HG03354 (cell line): Measurements from ENCODE around the gene ITCH.
"Not testable (repeated sequence)": the region's sequence is repeated elsewhere in the genome, so short reads cannot be mapped to it uniquely, and the experiment has no call there.

ENCODE experiments used
- ATAC-seq: cut with Tn5 transposase; IDR thresholded peaks from one replicate; pipeline ENCODE4 v1.9.1; 2021; ENCODE audit warnings: mild to moderate bottlenecking; ENCODE audit not compliant: unreplicated experiment, poor library complexity, severe bottlenecking

ITCH gene

DNA sequence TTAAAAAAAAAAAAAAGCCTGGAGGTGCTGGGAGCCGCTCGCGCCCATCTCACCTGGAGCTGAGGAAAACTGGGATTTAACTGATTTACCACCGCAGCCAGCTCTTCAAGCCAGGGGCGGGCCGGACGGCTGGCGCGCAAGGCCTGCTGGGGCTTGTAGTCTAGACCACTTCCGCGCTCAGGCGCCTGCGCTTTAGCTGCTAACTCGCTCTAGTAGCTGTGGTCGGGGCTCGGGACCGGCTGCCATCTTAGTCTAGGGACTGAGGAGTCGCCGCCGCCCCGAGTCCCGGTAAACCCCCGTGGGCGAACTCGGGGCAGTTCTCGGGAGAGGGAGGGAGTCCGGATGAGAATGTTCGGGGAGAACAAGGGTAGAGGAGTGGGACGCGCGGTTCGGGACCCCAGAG is at the start of gene ITCH:
TSS of gene ITCH (plus strand) at position 212 of the 403 bp plus-strand sequence. CDS start 30,539 bp downstream, outside the sequence.
- peak; percentile 97 for ATAC-seq

DNA sequence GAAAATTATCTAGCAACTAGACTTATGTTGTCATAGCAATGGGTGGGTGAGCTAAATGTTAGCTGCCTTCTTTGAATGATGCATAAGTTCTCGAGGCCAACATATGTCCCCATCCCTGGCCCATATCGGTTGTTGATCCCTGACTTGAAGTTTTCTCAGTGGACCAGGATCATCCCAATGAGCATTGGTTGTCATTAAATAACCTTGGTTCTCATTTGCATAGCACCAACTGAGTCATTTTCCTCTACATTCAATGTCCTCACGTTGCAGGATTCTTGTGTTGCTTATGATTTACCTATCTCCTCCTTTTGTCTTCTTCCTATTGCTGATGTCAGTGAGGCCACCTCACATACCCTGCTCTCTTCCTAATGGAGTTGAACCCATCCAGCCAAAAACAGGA is 47.8 kb upstream of the ITCH start:
- ATAC-seq: no peak

DNA sequence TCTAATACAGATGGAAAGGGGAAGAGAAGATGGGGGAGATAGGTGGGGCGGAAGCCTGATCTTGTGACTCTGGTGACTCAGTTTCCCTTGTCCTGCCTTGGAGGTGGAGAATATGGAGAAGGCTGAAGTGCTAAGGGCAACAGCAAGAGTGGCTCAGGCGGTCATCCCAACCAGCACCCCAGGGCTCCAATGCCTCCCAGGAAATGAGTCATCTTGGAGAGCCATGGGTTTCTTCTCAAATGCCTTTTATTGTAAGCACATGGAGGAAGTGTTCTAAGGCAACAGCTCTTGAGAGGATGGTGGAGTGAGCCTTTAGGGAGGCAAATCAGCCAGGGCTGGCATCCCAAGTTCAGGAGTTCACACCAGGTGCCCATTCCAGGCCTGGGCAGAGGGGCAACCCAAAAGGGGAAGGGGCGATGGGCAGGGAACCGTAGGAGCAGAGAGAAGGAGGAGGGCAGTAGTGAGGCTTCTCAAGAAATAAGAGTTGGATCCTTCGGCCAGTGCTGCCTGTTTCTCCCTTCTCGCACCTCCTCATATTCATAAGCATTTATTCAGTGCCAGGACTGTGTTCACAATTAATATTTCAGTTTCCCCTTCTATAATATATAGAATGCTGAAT is 46.8 kb upstream of the ITCH start:
- ATAC-seq: no peak

DNA sequence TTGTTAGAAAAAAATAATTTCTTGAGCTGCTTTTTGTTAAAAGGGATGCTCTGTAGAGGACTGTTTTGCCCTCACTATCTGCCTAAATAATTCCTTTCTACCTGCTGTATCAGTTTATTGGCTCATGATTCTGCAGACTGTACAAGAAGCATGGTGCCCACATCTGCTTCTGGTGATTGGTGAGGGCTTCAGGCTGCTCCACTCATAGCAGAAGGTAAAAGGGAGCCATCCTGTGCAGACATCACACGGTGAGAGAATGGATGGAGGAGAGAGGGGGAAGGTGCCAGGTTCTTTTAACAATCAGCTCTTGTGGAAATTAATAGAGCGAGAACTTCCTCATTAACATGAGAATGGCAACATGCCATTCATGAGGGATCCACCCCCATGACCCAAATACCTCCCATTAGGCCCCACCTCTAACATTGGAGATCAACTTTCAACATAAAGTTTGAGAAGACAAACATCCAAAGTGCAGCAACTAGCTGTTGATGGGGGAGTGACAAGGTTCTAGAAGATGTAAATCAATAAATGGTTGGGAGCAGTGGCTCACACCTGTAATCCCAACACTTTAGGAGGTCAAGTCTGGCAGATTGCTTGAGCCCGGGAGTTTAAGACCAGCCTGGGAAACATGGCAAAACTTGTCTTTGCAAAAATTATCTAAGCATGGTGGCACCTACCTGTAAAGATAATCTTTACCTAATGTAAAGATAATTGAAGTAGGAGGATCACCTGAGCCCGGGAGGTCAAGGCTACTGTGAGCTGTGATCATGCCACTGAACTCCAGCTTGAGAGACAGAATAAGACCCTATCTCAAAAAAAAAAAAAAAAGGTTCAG is 44.2 kb upstream of the ITCH start:
- no peak for ATAC-seq

DNA sequence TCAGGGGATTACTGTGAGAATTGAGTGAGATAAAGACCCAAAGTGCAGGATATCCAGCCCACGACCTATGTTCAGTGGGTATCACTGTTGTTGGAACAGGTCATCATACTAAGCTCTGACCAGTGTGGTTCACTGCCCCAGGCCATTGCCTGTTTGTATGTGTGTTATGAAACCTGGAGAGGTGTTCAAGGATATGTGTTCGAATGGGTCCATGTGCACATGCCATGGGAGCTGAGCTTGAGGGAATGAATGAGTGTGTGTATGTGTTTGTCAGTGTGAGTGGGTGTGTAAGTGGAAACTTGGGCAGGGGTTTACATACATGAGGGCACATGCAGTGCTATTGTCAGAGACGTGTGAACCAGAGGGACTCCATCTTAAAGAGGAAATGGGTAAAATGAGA is 42.2 kb upstream of the ITCH start:
- ATAC-seq: no peak

DNA sequence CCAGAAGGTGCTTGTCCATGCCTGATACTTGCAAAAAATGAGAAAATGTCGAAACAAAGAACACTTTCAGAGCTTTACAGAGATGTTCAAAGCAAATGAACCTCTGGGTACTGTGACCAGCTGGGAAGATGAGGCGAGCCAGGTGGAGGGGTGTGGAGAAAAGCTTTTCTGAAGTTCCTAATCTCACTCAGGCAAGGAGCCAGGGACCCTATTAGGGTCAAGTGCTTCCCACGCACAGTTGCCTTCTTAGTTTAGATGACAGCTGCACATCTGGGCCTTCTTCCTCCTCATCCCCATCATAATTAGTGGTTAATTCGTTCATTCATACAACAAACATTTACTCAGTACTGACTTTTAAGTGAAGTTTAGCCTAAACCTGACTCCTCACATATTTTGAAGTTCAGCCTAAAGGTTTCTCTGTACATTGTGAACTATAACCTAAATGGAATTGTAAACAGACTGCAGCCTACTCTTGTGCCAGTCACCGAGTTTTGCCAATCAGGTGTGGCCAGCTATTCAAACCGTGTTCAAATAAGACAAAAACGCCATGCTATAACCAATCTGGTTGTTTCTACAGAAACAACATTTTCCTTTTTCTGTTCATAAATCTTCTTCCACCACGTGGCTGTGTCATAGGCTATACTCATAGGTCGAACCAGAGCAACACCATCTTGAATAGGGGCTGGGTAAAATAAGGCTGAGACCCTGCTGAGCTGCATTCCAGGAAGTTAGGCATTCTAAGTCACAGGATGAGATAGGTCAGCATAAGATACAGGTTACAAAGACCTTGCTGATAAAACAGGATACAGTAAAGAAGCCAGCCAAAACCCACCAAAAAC is 40.6 kb upstream of the ITCH start:
- no peak for ATAC-seq

DNA sequence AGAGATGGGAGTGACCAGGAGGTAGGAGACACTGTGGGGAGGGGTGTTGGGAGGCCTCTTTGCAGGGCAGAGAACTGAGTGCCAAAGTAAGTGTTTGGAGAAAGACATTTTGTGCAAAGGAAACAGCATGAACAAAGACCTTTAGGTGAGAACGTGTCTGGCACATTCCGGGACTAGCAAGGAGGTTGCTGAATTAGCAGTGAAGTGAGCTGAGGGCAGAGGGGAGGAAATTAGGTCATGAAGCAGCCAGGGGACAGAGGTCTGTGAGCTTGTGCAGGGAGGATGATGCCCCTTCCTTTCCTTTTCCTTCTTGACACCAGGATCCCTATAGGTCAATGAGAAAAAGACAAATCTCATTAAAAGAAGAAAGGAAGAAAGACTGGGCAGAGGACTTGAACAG is 38.5 kb upstream of the ITCH start:
- ATAC-seq: no peak

DNA sequence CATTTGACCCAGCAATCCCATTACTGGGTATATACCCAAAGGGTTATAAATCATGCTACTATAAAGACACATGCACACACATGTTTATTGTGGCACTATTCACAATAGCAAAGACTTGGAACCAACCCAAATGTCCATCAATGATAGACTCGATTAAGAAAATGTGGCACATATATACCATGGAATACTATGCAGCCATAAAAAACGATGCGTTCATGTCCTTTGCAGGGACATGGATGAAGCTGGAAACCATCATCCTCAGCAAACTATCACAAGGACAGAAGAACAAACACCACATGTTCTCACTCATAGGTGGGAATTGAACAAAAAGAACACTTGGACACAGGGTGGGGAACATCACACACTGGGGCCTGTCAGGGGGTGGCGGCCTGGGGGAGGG is 34.9 kb upstream of the ITCH start:
- ATAC-seq: not testable (repeated sequence)

DNA sequence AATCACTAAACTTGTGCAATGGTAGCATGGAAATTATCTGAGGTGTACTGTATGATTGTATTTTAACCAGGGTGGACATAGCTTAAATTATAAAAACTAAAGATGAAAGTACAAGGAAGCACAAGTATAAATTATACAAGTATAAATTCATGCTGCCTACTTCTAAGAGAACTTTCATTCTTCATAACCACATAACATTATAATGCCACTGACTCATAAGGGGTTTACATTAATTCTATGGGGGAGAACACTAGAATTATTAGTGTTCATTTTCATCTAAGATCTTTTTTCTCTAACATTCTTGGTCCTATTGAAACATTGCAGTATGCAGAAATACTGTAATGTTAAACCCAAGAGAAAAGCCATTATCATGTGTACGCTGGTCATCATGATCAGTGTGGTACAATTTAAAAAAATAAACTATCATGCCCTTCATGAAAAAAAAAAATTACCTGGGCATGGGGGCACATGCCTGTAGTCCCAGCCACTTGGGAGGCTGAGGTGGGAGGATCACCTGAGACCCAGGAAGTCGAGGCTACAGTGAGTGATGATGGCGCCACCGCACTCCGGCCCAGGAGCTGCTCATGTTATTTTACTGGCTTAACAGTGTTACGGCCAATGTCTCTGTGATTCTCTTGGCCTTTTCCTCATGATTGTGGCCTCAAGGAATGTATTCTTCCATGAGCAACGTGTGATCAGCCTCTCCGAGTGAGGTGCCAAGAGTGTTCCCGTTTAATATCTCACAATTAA is 34.0 kb upstream of the ITCH start:
- ATAC-seq: no peak

DNA sequence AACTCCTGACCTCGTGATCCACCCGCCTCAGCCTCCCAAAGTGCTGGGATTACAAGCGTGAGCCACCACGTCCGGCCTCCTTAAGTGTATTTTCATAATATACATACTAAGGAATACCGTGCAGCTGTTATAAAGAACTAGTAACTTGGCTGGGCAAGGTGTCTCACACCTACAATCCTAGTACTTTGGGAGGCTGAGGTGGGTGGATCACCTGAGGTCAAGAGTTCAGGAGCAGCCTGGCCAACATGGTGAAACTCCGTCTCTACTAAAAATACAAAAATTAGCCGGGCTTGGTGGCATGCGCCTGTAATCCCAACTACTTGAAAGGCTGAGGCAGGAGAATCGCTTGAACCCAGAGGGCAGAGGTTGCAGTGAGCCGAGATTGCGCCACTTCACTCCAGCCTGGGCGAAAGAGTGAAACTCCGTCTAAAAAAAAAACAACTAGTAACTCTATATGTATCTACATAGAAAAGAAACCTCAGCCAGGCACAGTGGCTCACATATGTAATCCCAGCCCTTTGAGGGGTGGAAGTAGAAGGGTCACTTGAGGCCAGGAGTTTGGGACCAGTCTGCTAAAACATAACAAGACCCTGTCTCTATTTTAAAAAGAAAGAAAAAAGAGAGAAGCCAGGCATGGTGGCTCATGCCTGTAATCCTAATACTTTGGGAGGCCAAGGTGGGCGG is 32.1 kb upstream of the ITCH start:
- ATAC-seq: not testable (repeated sequence)

DNA sequence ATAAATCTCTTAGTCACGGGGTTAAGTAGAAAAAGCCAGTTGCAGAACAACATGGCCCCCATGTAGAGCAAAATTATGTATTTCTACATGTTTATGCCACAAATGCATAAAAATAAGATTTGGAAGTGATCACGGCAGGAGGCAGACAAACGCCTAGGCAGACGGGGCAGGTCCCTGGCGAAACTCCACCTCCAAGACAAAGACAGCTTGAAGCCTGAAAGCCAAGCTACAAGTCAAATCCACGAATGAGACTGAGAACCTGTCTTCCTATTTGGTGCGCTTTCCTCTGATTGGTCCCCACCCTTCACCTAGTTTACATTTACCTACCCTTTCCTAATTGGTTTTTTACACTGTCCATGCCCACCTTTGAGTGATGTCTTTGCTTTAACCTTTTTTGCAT is 31.2 kb upstream of the ITCH start:
- ATAC-seq: no peak

DNA sequence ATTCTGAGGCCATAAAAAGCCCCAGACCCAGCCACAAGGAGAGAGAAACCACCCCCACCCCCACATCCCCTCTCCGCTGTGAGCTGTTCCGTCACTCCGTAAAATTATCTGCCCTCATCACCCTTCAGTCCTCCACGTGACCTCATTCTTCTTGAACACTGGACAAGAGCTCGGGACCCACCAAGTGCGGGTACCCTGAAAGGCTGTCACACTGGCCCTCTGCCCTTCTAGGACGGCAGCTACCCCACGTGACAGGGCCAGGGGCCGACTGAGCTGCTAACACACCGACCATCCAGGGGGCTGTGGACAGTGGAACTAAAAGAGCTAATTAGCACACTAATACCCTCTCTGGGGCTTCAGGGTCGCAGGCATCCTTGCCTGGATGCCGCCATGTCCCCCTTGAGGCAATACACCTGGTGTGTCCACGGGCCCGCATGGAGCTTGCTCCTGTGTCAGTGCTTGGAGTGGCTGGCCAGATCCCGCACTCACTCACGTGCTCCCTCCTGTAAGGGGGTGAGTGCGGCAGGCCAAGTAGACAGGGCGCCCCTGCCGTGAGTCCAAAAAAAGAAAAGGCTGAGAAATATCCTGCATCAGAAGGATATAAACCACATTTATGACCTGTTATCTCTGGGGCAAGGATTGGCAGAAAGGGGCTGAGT is 30.7 kb upstream of the ITCH start:
- ATAC-seq: no peak

DNA sequence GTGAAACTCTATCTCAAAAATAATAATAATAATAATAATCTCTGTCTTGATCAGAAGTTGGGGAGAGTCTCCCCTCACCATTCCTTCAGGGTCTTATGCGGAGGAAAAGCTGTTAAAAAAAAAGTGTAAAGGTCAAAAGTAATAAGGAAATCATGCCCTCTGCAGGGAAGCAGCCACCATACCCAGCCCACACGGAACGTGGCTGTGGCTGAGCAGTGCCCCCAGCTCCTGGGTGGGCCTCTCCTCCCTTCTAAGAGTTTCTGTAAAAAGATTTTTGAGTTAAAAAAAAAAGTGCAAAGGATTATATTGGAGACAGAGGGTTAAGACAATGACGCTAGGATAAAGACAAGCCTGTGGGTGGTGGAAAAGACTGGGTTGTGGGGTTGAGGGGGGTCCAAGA is 29.3 kb upstream of the ITCH start:
- ATAC-seq: no peak

DNA sequence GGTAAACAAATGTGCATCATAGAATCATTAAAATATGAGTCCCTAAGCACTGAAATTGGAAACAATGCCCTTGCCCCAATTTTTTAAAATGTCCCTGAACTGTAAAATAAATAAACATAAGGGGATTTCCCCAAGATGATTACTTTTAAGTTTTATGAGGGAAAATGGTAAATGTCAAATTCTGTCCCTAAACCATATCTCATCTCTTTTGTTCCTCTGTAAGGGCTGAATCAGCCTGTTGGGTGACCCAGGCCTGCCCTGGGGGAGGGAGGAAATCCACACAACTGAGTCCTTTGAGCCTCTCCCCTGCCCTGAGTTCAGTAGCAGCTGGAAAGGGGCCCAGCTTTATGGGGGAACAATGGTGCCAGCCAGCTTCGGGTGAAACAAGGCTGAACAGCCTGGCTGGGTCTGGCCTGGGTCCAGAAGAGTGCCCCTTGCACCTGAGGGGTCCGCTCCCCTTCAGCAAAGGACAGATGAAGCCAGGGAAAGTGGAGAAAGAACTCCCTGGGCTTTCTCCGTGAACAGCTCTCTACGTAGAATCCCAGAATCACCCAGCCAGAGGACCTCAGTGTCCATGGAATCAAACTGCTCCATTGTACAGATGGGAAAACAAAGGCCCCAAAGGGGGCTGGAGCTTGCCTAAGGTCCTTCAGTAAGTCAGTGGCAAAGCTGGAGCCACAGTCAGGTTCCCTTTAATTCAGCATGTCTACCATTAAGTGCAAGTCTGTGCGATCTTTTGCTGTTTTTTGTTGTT is 28.2 kb upstream of the ITCH start:
- ATAC-seq: no peak

DNA sequence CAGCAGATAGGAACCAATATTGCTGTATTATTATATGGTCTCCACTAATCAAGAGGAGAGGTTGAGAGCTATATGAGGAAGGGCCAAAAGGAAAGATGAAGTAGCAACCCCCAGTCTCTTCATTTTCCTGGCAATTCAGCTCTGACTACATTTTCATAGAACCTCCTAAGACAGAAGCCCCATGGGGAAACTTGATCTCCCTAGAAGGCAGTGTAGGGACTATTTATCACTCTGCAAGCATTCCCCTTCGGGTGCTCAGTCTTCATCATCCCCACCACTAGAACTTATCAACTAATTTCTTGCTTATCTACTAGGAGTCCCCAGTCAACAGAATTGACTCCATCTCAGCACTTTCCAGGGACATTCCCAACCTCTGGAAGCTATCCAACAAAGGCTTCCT is 25.5 kb upstream of the ITCH start:
- ATAC-seq: no peak

DNA sequence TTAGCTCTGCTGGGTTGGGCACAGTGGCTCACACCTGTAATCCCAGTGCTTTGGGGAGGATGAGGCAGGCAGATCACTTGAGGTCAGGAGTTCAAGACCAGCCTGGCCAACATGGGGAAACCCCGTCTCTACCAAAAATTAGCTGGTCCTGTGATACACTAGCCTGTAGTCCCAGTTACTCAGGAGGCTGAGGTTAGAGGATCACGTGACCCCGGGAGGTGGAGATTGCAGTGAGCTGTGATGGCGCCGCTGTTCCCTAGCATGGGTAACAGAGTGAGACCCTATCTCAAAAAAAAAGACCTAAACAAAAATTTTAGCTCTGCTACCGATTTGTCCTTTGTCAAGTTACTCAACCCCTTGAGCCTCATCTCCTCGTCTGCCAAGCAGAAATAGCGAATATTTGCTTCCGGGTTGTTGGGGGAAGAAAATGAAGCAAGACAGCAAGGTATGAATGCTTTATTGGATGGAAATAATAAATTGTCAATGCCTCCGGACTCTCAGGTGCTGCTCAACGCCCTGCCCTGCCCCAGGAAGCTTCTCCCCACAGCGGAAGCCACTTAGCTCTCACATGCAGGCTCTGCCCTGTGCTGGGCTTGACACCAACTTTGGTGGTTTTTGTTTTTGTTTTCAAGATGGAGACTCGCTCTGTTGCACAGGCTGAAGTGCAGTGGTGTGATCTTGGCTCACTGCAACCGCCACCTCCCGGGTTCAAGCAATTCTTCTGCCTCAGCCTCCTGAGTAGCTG is 24.9 kb upstream of the ITCH start:
- no peak for ATAC-seq

DNA sequence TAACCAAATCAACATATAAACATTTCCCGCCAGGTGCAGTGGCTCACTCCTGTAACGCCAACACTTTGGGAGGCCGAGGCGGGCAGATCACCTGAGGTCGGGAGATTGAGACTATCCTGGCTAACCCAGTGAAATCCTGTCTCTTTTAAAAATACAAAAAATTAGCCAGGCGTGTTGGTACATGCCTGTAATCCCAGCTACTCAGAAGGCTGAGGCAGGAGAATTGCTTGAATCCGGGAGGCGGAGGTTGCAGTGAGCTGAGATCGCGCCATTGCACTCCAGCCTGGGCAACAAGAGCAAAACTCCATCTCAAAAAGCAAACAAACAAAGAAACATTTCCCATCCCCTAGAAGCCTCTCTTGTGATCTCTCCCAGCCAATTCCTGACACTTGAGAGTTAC is 22.3 kb upstream of the ITCH start:
- ATAC-seq: not testable (repeated sequence)
